ENCODE data around the gene MYO9A. TPM values are rescaled to one million over a fixed set of nuclear protein-coding genes. Genes with fewer than 3 reads are reported as not detected.

The MYO9A gene
- total RNA-seq, 1 experiment from 2014 or later: 23.0 TPM

- Histone ChIP-seq H3K27ac (ENCODE audit: low read depth, low read length) (no peak overlapping the region), H3K27me3 (ENCODE audit: insufficient read depth, low read length) (no peaks in the 10 kb centered on the region), H3K4me3 (replicated peaks in 1 of 2; ENCODE audit: low read depth in 1 of 2, low read length in 2 of 2) (no peak overlapping the region), H3K36me3 (ENCODE audit: control insufficient read depth in 1 of 2, insufficient read depth in 2 of 2, low read length in 2 of 2) (peaks cover 0 to 2% of the 10 kb centered on the region in 2 experiments; a peak in 1 of 4 replicates), H3K79me2 (ENCODE audit: insufficient read depth, low read length) (no peaks in the 10 kb centered on the region), H3K9ac (ENCODE audit: low read length) (no peak overlapping the region), H2AFZ (ENCODE audit: low read depth, low read length, poor library complexity, severe bottlenecking) (no peak overlapping the region), H3K9me3 (ENCODE audit: control insufficient read depth in 1 of 2, insufficient read depth in 1 of 2, low read depth in 1 of 2, low read length in 2 of 2) (no peaks in the 10 kb centered on the region), H3K4me2 (ENCODE audit: low read length) (no peak overlapping the region), H3K4me1 (ENCODE audit: control insufficient read depth in 1 of 2, insufficient read depth in 2 of 2, low read length in 2 of 2) (no peaks in the 10 kb centered on the region), H3K9me2 (ENCODE audit: insufficient read depth) (no peaks in the 10 kb centered on the region), H4K20me1 (ENCODE audit: insufficient read depth) (no peaks in the 10 kb centered on the region)
- intact Hi-C loops (cut with micrococcal nuclease): no loop called here
- ChIA-PET CTCF (no interaction called here), POLR2A (no interaction called here), RAD21 (ENCODE audit: low non-redundant PET in 1 of 2, low total read pairs in 2 of 2, uncharacterized antibody in 2 of 2, unreplicated experiment in 2 of 2) (interaction anchor here in 1 of 2 experiments (0.6 kb wide), 1 partner anchor 46 kb away, joined by 4 read pairs; no protein-coding TSS in a partner anchor)
- ATAC-seq (no peak), DNase-seq (ENCODE audit: low read depth, low spot score) (no peak)
- no TSS peak for BruUV-seq (replicated peaks)
- TF ChIP-seq RAD21 (IDR thresholded peaks at IDR 0.05; ENCODE audit: low read depth): no peak
- no peak for TF ChIP-seq POLR2A (IDR thresholded peaks at IDR 0.05; ENCODE audit: borderline replicate concordance, extremely low read depth, insufficient read depth, insufficient read length)
- no peak for TF ChIP-seq ELF1 (IDR thresholded peaks at IDR 0.05; ENCODE audit: borderline replicate concordance, low read depth)
- no peak for TF ChIP-seq SIN3A (IDR thresholded peaks at IDR 0.05; ENCODE audit: low read depth)
- no peak for TF ChIP-seq ZFX (IDR thresholded peaks at IDR 0.05)
- no peak for TF ChIP-seq SRF (IDR thresholded peaks at IDR 0.05; ENCODE audit: low read depth)
- no peak for TF ChIP-seq ZNF274 (IDR thresholded peaks at IDR 0.05; ENCODE audit: low read depth, low read length)
- no peak for TF ChIP-seq EGR1 (IDR thresholded peaks at IDR 0.05; ENCODE audit: low read depth)
- no peak for TF ChIP-seq CTCF (IDR thresholded peaks at IDR 0.05 in 2 of 3, conservative IDR thresholded peaks at IDR 0.05 in 1 of 3; ENCODE audit: borderline replicate concordance in 1 of 3, insufficient read depth in 1 of 3, low read depth in 2 of 3, low read length in 2 of 3)
- TF ChIP-seq, protein P1, sequence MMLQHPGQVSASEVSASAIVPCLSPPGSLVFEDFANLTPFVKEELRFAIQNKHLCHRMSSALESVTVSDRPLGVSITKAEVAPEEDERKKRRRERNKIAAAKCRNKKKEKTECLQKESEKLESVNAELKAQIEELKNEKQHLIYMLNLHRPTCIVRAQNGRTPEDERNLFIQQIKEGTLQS (IDR thresholded peaks at IDR 0.05): no peak
Measured at GRCh38 chr15:71880276-71880675, 237.7 kb downstream of the MYO9A start.
